GM12878 (cell line): ENCODE results near the gene SGSM2. TPM values are rescaled to one million over a fixed set of nuclear protein-coding genes. Genes with fewer than 3 reads are reported as not detected.

Experiments used
- ATAC-seq: fragments of 200-7000 bp; cut with Tn5 transposase; 3 replicates; pipeline ENCODE4 v1.9.1; 2020; ENCODE audit warnings: mild to moderate bottlenecking, moderate library complexity
- BruUV-seq: library from RNA; stranded (reverse); fragments of 400-500 nt; replicated peaks from 2 replicates; lab custom pipeline; 2021; lab: Mats Ljungman, UMichigan
- CTCF ChIA-PET: fragments of 300-600 bp; sonication (Branson Sonifier 250); formaldehyde crosslinking; extraction: SDS; loops from one replicate; lab custom pipeline; 2021; ENCODE audit warnings: inconsistent platforms; lab: Yijun Ruan, JAX
- POLR2A ChIA-PET: fragments of 350-600 bp; formaldehyde crosslinking; extraction: SDS; loops from one replicate; lab custom pipeline; 2021; ENCODE audit warnings: inconsistent platforms; lab: Charles Lee
- RAD21 ChIA-PET: fragments of 300-600 bp; sonication (Branson Sonifier 250); formaldehyde crosslinking; loops from one replicate; lab custom pipeline; 2023; ENCODE audit warnings: antibody characterized with exemption; ENCODE audit not compliant: unreplicated experiment; lab: Charles Lee
- SMC1A ChIA-PET: fragments of 300-600 bp; sonication (Branson Sonifier 250); formaldehyde crosslinking; loops from one replicate; lab custom pipeline; 2023; ENCODE audit not compliant: unreplicated experiment, uncharacterized antibody; lab: Charles Lee
- DNase-seq: peaks from one replicate; pipeline ENCODE4 v3.0.0-alpha.2; 2011; ENCODE audit warnings: low read depth, low spot score
- FAIRE-seq: peaks from 3 replicates; lab custom pipeline; 2011; peaks lifted over from hg19 to GRCh38; lab: Jason Lieb, UNC
- H2AFZ ChIP-seq: 2 replicates; pipeline ENCODE4 v1.6.0; 2011; ENCODE audit warnings: low read depth, low read length, control low read depth; ENCODE audit not compliant: control insufficient read depth
- H3K27ac ChIP-seq: 2 replicates; pipeline ENCODE4 v1.5.1; 2011; ENCODE audit warnings: control low read depth; ENCODE audit not compliant: control insufficient read depth, insufficient read depth
- H3K27me3 ChIP-seq, 2 experiments: replicated peaks in 1 of 2; 2 replicates each; pipeline versions ENCODE4 v1.6.0 to v1.6.1; 2011; ENCODE audit warnings: low read length in 1 of 2; ENCODE audit not compliant: control insufficient read depth in 2 of 2, insufficient read depth in 2 of 2
- H3K36me3 ChIP-seq, 2 experiments: 2 replicates each; pipeline ENCODE4 v1.5.1; 2011; ENCODE audit warnings: low read length in 1 of 2; ENCODE audit not compliant: control insufficient read depth in 2 of 2, insufficient read depth in 2 of 2
- H3K4me1 ChIP-seq: 2 replicates; pipeline ENCODE4 v1.6.1; 2011; ENCODE audit warnings: mild to moderate bottlenecking, low read length, moderate library complexity, mixed read lengths; ENCODE audit not compliant: control insufficient read depth, insufficient read depth
- H3K4me2 ChIP-seq: 2 replicates; pipeline ENCODE4 v1.6.0; 2011; ENCODE audit warnings: control low read depth; ENCODE audit not compliant: control insufficient read depth, insufficient read depth
- H3K4me3 ChIP-seq: fragments of 200-600 bp; sonication (generic); 2 replicates; pipeline ENCODE4 v1.5.1; 2016
- H3K79me2 ChIP-seq: 2 replicates; pipeline ENCODE4 v1.6.0; 2011; ENCODE audit warnings: low read length; ENCODE audit not compliant: control insufficient read depth, insufficient read depth
- H3K9ac ChIP-seq: 2 replicates; pipeline ENCODE4 v1.8.0; 2011; ENCODE audit warnings: low read length, control low read depth, mixed read lengths; ENCODE audit not compliant: control insufficient read depth, insufficient read depth
- H3K9me3 ChIP-seq: replicated peaks from 3 replicates; pipeline ENCODE4 v1.5.1; 2011; ENCODE audit warnings: mild to moderate bottlenecking, low read length; ENCODE audit not compliant: control insufficient read depth, insufficient read depth
- H4K20me1 ChIP-seq: 2 replicates; pipeline ENCODE4 v1.6.0; 2011; ENCODE audit not compliant: control insufficient read depth, insufficient read depth
- BHLHE40 ChIP-seq, 2 experiments: fragments of 450-650 bp in 1 of 2; IDR thresholded peaks; 2 replicates each; pipeline ENCODE4 v1.6.1; 2011 to 2017; ENCODE audit warnings: low read depth in 2 of 2, borderline replicate concordance in 1 of 2, improper control_type of control experiment in 1 of 2, low read length in 1 of 2, mild to moderate bottlenecking in 1 of 2
- CREB1 ChIP-seq: IDR thresholded peaks from 2 replicates; pipeline ENCODE4 v1.6.1; 2012; ENCODE audit warnings: low read depth, mild to moderate bottlenecking, inconsistent platforms
- HDAC2 ChIP-seq: fragments of 200-600 bp; sonication (generic); IDR thresholded peaks from 2 replicates; pipeline ENCODE4 v1.6.1; 2017
- KLF5 ChIP-seq: fragments of 450-650 bp; IDR thresholded peaks from 2 replicates; pipeline ENCODE4 v1.6.1; 2014; ENCODE audit warnings: mild to moderate bottlenecking; ENCODE audit not compliant: partially characterized antibody
- MTA3 ChIP-seq: IDR thresholded peaks from 2 replicates; pipeline ENCODE4 v1.6.1; 2012; ENCODE audit warnings: low read length, inconsistent platforms, borderline replicate concordance
- NRF1 ChIP-seq: conservative IDR thresholded peaks from 2 replicates; pipeline ENCODE4 v1.6.1; 2011; ENCODE audit warnings: mild to moderate bottlenecking, low read depth, low read length, improper control_type of control experiment
- SMAD1 ChIP-seq: fragments of 450-650 bp; IDR thresholded peaks from 2 replicates; pipeline ENCODE4 v1.6.1; 2018; ENCODE audit warnings: mild to moderate bottlenecking, low read depth; ENCODE audit not compliant: partially characterized antibody
- SUPT20H ChIP-seq: IDR thresholded peaks from 2 replicates; pipeline ENCODE4 v1.6.1; 2011; ENCODE audit warnings: low read depth, mild to moderate bottlenecking, low read length, moderate library complexity, borderline replicate concordance; ENCODE audit not compliant: control insufficient read depth
- SUZ12 ChIP-seq: fragments of 200-600 bp; sonication (generic); IDR thresholded peaks from one replicate; pipeline ENCODE4 v1.6.1; 2018; ENCODE audit warnings: antibody characterized with exemption, mild to moderate bottlenecking; ENCODE audit not compliant: unreplicated experiment
- TARDBP ChIP-seq: IDR thresholded peaks from 2 replicates; pipeline ENCODE4 v1.6.1; 2016; ENCODE audit warnings: borderline replicate concordance
- WRNIP1 ChIP-seq: IDR thresholded peaks from 2 replicates; pipeline ENCODE4 v1.6.1; 2011; ENCODE audit warnings: low read depth, low read length, improper control_type of control experiment, borderline replicate concordance
- ZBED1 ChIP-seq: IDR thresholded peaks from 2 replicates; pipeline ENCODE4 v1.6.1; 2016; ENCODE audit warnings: borderline replicate concordance
- ZNF217 ChIP-seq: fragments of 450-650 bp; IDR thresholded peaks from 2 replicates; pipeline ENCODE4 v1.6.1; 2017; ENCODE audit warnings: antibody characterized with exemption, mild to moderate bottlenecking
- WGBS: methylation state at CpG from one replicate; pipeline ENCODE4 v1.1.6; 2016; ENCODE audit warnings: low lambda C conversion rate; ENCODE audit not compliant: insufficient replicate concordance, insufficient coverage; ENCODE audit errors: missing lambda C conversion rate; 5-methylcytosine and 5-hydroxymethylcytosine counted together
- in situ Hi-C: fragments of 300-500 bp; cut with MboI; formaldehyde crosslinking; loops from 9 replicates; pipeline ENCODE4 v1.14.3; 2018; ENCODE audit warnings: mixed read lengths
- intact Hi-C: fragments of 100-400 bp; cut with micrococcal nuclease; formaldehyde crosslinking; loops from one replicate; pipeline ENCODE4 v1.14.2; 2022; ENCODE audit not compliant: unreplicated experiment
- polyA plus RNA-seq, 11 experiments: library from polyadenylated mRNA; depleted of rRNA in 4 of 11; unstranded in 6 of 11; stranded (reverse) in 5 of 11; fragments of >200 nt; fragmentation: Nextera tagmentation in 4 of 11; fragmentation: Illumina TruSeq in 1 of 11; extraction: Ambion mirVana in 4 of 11; extraction: Trizol in 1 of 11; gene quantifications; 1 replicate in 1 of 11; 2 replicates in 10 of 11; pipeline versions ENCODE4 v1.2.1 to v1.2.3, GENCODE V29; 2011 to 2016; ENCODE audit warnings: inconsistent platforms in 2 of 11, missing spikeins in 2 of 11, low read depth in 1 of 11
- total RNA-seq, 4 experiments: library from RNA; depleted of rRNA in 3 of 4; stranded (reverse); fragments of >200 nt in 3 of 4; fragmentation: Illumina TruSeq in 1 of 4; extraction: Trizol in 1 of 4; gene quantifications; 2 replicates each; pipeline versions ENCODE4 v1.2.1 to v1.2.3, GENCODE V29; 2013 to 2021
- TF ChIP-seq, protein P1 (sequence below): fragments of 450-650 bp; IDR thresholded peaks from 2 replicates; pipeline ENCODE4 v1.6.1; 2018; ENCODE audit warnings: borderline replicate concordance, mild to moderate bottlenecking; ENCODE audit not compliant: partially characterized antibody
- TF ChIP-seq, protein P2 (sequence below): fragments of 450-650 bp; IDR thresholded peaks from 2 replicates; pipeline ENCODE4 v1.6.1; 2016; ENCODE audit warnings: mild to moderate bottlenecking, moderate library complexity, borderline replicate concordance

Gene SGSM2
- total and polyA plus RNA-seq, 10 of the 15 experiments (the other 5 are each of a cell fraction or from before 2014, with no cell fraction given) = 0.50 to 50.9 (median 18.5) TPM

DNA sequence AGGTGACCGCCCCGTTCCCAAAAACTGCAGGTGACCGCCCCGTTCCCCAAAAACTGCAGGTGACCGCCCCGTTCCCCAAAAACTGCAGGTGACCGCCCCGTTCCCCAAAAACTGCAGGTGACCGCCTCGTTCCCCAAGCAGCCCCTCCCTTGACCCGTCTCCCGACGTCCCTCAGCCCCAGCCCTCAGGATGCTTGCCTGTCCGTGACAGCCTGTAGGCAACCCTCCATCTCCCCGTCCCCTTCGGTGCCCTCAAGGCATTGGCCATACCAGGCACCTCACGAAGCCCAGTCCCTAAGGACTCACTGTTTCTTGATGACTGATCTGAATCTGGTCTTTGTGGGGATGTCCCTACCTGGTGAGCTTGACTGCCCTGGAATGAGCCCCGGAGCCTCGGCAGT, 25.1 kb downstream of the SGSM2 start:
- 94% methylated on average over 11 of the region's 19 CpGs for WGBS
- Histone ChIP-seq H2AFZ (no peak overlapping the region), H3K36me3 (no peaks in the 10 kb centered on the region; a peak in 3 of 4 replicates), H4K20me1 (no peaks in the 10 kb centered on the region), H3K9me3 (no peaks in the 10 kb centered on the region), H3K79me2 (no peaks in the 10 kb centered on the region), H3K4me3 (no peak overlapping the region), H3K27me3 (no peaks in the 10 kb centered on the region), H3K9ac (no peak overlapping the region), H3K4me2 (no peak overlapping the region), H3K27ac (no peak overlapping the region), H3K4me1 (no peaks in the 10 kb centered on the region)
- RAD21 ChIA-PET = no interaction called here
- SMC1A ChIA-PET = no interaction called here
- intact Hi-C loops = no loop called here
- BruUV-seq = no TSS peak
- POLR2A ChIA-PET = no interaction called here
- FAIRE-seq (no peak), DNase-seq (no peak), ATAC-seq (no peak)
- in situ Hi-C loops = no loop called here
- CTCF ChIA-PET = interaction anchor here (1.0 kb wide), 1 partner anchor 10 kb away, joined by 3 read pairs; no protein-coding TSS in a partner anchor
- TF ChIP-seq CREB1 = no peak
- TF ChIP-seq MTA3 = no peak
- TF ChIP-seq, protein P1, sequence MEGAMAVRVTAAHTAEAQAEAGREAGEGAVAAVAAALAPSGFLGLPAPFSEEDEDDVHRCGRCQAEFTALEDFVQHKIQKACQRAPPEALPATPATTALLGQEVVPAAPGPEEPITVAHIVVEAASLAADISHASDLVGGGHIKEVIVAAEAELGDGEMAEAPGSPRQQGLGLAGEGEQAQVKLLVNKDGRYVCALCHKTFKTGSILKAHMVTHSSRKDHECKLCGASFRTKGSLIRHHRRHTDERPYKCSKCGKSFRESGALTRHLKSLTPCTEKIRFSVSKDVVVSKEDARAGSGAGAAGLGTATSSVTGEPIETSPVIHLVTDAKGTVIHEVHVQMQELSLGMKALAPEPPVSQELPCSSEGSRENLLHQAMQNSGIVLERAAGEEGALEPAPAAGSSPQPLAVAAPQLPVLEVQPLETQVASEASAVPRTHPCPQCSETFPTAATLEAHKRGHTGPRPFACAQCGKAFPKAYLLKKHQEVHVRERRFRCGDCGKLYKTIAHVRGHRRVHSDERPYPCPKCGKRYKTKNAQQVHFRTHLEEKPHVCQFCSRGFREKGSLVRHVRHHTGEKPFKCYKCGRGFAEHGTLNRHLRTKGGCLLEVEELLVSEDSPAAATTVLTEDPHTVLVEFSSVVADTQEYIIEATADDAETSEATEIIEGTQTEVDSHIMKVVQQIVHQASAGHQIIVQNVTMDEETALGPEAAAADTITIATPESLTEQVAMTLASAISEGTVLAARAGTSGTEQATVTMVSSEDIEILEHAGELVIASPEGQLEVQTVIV = no peak
- no peak for TF ChIP-seq TARDBP
- no peak for TF ChIP-seq ZBED1
- TF ChIP-seq SMAD1 = no peak
- no peak for TF ChIP-seq SUPT20H
- no peak for TF ChIP-seq HDAC2
- TF ChIP-seq KLF5 = no peak
- no peak for TF ChIP-seq ZNF217
- no peak for TF ChIP-seq WRNIP1
- no peak for TF ChIP-seq NRF1
- TF ChIP-seq, protein P2, sequence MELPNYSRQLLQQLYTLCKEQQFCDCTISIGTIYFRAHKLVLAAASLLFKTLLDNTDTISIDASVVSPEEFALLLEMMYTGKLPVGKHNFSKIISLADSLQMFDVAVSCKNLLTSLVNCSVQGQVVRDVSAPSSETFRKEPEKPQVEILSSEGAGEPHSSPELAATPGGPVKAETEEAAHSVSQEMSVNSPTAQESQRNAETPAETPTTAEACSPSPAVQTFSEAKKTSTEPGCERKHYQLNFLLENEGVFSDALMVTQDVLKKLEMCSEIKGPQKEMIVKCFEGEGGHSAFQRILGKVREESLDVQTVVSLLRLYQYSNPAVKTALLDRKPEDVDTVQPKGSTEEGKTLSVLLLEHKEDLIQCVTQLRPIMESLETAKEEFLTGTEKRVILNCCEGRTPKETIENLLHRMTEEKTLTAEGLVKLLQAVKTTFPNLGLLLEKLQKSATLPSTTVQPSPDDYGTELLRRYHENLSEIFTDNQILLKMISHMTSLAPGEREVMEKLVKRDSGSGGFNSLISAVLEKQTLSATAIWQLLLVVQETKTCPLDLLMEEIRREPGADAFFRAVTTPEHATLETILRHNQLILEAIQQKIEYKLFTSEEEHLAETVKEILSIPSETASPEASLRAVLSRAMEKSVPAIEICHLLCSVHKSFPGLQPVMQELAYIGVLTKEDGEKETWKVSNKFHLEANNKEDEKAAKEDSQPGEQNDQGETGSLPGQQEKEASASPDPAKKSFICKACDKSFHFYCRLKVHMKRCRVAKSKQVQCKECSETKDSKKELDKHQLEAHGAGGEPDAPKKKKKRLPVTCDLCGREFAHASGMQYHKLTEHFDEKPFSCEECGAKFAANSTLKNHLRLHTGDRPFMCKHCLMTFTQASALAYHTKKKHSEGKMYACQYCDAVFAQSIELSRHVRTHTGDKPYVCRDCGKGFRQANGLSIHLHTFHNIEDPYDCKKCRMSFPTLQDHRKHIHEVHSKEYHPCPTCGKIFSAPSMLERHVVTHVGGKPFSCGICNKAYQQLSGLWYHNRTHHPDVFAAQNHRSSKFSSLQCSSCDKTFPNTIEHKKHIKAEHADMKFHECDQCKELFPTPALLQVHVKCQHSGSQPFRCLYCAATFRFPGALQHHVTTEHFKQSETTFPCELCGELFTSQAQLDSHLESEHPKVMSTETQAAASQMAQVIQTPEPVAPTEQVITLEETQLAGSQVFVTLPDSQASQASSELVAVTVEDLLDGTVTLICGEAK = no peak
- no peak for TF ChIP-seq SUZ12
- TF ChIP-seq BHLHE40 (IDR thresholded peaks at IDR 0.05; ENCODE audit: borderline replicate concordance in 1 of 2, low read depth in 2 of 2, low read length in 1 of 2) = no peak
